ENCODE data around the gene GORASP1. TPM values are rescaled to one million over a fixed set of nuclear protein-coding genes. Genes with fewer than 3 reads are reported as not detected.

Gene GORASP1
- total and polyA plus RNA-seq, 2 of the 13 experiments (the other 11 are each of a cell fraction or from before 2014, with no cell fraction given): 36.4 to 39.8 TPM

DNA sequence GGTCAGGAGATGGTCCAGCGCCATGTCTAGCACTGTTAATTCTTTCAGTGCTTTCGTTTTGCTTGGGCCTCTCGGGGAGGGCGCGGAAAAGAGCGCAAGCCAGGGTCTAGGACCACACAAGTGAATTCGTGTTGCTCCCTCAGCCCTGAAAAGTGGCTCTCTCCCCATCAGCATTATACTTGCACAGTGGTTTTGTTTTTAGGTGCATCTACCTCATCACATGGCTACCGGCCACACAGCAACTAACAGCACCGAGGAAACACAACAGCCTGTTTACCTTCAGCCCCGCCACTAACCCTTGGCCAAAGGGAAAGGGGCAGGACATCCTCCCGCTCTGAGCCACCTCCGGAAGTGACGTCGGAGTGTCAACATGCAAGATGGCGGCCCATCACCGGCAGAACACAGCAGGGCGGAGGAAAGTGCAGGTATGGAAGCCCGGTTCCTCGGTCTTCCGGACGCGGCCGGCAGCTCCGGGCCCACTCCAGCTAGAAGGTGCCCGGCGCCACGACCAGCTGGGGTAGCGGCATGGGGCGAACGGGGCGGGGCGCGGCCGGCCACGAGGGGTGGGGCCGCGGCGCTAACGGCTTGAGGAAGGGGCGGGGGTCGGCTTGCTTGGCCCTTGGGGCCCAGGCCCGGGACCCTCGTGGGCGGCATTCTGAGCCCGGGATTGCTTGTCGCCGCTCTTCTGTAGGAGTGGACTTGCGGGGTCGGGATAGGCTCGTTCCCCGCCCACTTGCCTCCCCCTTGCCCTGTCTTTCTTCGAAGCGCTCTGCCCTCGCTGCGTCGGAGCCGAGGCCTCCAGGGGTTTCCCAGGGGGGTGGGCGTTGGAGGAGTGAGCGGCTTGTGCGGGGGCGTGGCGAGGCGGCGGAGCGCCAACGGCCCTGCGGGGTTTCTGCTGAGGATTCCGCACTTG, 55.5 kb downstream of the GORASP1 start, which contains the start of the genes SCN11A and WDR48 (continued):
- TF ChIP-seq, protein P1, sequence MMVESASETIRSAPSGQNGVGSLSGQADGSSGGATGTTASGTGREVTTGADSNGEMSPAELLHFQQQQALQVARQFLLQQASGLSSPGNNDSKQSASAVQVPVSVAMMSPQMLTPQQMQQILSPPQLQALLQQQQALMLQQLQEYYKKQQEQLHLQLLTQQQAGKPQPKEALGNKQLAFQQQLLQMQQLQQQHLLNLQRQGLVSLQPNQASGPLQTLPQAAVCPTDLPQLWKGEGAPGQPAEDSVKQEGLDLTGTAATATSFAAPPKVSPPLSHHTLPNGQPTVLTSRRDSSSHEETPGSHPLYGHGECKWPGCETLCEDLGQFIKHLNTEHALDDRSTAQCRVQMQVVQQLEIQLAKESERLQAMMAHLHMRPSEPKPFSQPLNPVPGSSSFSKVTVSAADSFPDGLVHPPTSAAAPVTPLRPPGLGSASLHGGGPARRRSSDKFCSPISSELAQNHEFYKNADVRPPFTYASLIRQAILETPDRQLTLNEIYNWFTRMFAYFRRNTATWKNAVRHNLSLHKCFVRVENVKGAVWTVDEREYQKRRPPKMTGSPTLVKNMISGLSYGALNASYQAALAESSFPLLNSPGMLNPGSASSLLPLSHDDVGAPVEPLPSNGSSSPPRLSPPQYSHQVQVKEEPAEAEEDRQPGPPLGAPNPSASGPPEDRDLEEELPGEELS (CRISPR knock-in tag; IDR thresholded peaks at IDR 0.05): peak; percentile 84
- peak; percentile 93 for TF ChIP-seq YEATS4 (CRISPR knock-in tag; IDR thresholded peaks at IDR 0.05; ENCODE audit: borderline replicate concordance)
- TF ChIP-seq TSC22D2 (CRISPR knock-in tag; IDR thresholded peaks at IDR 0.05; ENCODE audit: borderline replicate concordance): no peak
- TF ChIP-seq, protein P2, sequence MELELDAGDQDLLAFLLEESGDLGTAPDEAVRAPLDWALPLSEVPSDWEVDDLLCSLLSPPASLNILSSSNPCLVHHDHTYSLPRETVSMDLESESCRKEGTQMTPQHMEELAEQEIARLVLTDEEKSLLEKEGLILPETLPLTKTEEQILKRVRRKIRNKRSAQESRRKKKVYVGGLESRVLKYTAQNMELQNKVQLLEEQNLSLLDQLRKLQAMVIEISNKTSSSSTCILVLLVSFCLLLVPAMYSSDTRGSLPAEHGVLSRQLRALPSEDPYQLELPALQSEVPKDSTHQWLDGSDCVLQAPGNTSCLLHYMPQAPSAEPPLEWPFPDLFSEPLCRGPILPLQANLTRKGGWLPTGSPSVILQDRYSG (CRISPR knock-in tag; IDR thresholded peaks at IDR 0.05): no peak
- TF ChIP-seq, protein P3, sequence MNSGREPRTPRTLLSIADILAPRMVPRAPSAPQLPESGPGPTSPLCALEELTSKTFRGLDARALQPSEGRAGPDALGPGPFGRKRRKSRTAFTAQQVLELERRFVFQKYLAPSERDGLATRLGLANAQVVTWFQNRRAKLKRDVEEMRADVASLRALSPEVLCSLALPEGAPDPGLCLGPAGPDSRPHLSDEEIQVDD (CRISPR knock-in tag; IDR thresholded peaks at IDR 0.05; ENCODE audit: borderline replicate concordance): no peak
- no peak for TF ChIP-seq TRIM24 (CRISPR knock-in tag; IDR thresholded peaks at IDR 0.05)
- TF ChIP-seq, protein P4, sequence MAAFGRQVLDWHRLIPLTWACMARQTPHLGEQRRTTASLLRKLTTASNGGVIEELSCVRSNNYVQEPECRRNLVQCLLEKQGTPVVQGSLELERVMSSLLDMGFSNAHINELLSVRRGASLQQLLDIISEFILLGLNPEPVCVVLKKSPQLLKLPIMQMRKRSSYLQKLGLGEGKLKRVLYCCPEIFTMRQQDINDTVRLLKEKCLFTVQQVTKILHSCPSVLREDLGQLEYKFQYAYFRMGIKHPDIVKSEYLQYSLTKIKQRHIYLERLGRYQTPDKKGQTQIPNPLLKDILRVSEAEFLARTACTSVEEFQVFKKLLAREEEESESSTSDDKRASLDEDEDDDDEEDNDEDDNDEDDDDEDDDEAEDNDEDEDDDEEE (CRISPR knock-in tag; IDR thresholded peaks at IDR 0.05): no peak
- TF ChIP-seq SCMH1 (CRISPR knock-in tag; IDR thresholded peaks at IDR 0.05; ENCODE audit: borderline replicate concordance): no peak
- TF ChIP-seq, protein P5, sequence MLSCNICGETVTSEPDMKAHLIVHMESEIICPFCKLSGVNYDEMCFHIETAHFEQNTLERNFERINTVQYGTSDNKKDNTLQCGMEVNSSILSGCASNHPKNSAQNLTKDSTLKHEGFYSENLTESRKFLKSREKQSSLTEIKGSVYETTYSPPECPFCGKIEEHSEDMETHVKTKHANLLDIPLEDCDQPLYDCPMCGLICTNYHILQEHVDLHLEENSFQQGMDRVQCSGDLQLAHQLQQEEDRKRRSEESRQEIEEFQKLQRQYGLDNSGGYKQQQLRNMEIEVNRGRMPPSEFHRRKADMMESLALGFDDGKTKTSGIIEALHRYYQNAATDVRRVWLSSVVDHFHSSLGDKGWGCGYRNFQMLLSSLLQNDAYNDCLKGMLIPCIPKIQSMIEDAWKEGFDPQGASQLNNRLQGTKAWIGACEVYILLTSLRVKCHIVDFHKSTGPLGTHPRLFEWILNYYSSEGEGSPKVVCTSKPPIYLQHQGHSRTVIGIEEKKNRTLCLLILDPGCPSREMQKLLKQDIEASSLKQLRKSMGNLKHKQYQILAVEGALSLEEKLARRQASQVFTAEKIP (CRISPR knock-in tag; IDR thresholded peaks at IDR 0.05; ENCODE audit: borderline replicate concordance): no peak
- TF ChIP-seq, protein P6, sequence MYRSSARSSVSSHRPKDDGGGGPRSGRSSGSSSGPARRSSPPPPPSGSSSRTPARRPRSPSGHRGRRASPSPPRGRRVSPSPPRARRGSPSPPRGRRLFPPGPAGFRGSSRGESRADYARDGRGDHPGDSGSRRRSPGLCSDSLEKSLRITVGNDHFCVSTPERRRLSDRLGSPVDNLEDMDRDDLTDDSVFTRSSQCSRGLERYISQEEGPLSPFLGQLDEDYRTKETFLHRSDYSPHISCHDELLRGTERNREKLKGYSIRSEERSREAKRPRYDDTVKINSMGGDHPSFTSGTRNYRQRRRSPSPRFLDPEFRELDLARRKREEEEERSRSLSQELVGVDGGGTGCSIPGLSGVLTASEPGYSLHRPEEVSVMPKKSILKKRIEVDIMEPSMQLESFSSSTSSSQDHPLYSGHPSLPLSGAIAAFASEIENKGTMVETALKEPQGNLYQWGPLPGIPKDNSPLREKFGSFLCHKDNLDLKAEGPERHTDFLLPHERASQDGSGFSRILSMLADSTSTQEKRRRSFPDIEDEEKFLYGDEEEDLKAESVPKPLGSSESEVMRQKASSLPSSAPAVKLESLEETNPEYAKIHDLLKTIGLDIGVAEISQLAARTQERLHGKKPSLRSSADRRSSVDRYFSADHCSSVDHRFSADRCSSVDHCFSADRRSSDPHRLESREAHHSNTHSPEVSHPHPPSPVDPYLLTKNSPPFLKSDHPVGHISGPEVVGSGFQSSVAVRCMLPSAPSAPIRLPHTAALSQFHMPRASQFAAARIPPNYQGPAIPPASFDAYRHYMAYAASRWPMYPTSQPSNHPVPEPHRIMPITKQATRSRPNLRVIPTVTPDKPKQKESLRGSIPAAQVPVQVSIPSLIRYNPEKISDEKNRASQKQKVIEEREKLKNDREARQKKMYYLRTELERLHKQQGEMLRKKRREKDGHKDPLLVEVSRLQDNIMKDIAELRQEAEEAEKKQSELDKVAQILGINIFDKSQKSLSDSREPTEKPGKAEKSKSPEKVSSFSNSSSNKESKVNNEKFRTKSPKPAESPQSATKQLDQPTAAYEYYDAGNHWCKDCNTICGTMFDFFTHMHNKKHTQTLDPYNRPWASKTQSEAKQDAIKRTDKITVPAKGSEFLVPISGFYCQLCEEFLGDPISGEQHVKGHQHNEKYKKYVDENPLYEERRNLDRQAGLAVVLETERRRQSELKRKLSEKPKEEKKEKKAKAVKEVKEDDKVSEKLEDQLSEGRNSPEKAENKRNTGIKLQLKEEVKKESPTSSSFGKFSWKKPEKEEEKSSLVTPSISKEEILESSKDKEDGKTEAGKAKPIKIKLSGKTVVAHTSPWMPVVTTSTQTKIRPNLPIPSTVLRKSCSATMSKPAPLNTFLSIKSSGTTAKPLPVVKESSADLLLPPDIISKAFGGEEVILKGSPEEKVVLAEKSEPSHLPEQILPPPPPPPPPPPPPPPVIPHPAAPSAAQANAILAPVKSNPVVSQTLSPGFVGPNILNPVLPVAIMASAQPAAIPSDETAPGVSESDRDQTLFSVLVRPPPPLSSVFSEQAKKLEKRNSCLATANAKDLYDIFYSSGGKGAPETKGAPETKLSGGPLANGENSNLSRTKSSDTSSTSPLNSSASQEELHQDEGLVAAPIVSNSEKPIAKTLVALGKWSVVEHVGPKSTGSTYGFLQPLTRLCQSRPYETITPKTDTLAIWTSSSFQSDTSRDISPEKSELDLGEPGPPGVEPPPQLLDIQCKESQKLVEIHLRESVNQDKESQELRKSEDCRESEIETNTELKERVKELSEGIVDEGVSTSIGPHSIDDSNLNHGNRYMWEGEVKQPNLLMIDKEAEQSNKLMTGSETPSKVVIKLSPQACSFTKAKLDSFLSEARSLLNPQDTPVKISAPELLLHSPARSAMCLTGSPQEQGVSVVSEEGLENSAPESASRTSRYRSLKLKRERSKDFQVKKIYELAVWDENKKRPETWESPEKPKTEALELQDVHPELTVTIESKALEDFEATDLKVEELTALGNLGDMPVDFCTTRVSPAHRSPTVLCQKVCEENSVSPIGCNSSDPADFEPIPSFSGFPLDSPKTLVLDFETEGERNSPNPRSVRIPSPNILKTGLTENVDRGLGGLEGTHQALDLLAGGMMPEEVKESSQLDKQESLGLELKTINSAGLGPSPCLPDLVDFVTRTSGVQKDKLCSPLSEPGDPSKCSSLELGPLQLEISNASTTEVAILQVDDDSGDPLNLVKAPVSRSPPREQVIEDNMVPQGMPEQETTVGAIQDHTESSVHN (CRISPR knock-in tag; IDR thresholded peaks at IDR 0.05): no peak
- peak; percentile 97 for TF ChIP-seq POLR2G (IDR thresholded peaks at IDR 0.05; ENCODE audit: low read depth, low read length)
- peak; percentile 87; the same call in 1 of the 2 replicates for TF ChIP-seq TGIF2 (CRISPR knock-in tag; IDR thresholded peaks at IDR 0.05)
